ENCODE results near the gene GRID1. TPM values are rescaled to one million over a fixed set of nuclear protein-coding genes. Genes with fewer than 3 reads are reported as not detected.

Gene GRID1
- polyA plus RNA-seq, 1 of the 3 experiments (the other 2 are of a cell fraction): 0.13 TPM

DNA sequence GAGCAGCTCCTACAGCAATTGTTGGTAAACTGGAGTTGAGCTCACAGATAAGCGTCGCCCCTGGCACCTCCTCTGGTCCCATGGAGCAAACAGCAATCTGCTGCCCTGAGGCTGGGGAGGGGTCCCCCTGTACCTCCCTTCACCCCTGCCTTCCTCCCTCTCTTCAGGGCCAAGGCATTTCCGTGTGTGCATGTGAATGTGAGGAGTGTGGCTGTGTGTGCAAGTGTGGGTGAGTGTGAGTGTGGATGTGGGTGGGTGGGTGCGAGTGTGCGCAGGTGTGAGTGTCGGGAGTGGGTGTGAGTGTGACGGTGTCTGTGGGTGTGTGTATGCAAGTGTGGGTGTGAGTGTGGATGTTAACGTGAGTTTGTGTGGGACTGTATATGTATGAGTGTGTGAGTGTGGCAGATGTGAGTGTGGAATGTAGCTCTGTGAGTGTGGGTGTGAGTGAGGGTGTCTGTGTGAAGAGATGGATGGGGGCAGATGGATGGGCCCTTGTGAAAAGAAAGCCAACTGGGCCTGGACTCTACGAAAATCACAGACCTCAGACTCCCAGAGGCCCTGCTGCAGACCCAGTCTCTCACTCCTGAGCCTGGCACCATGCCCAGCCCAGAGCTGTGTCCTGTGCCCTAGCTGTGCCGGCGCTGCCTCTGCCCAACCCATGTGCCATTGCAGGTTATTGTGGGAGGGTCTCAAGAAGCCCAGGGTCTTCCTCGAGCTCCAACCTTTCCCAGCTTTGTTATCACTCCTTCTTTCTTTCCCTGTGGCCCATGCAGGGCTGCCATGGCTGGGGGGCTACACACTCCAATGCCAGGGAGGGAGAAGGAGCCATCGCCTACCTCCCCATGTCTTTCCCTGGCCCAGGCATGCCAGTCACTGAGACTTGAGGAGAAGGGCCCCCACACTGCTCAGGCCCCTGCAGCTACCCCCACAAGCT is 73.9 kb downstream of the GRID1 start:
- Histone ChIP-seq H3K9me2 (no peaks in the 10 kb centered on the region), H3K4me3 (ENCODE audit: low read depth in 2 of 2, low read length in 1 of 2) (no peak overlapping the region), H3K27ac (ENCODE audit: low read depth in 2 of 2, low read length in 1 of 2) (no peak overlapping the region), H3F3A (replicated peaks; ENCODE audit: insufficient read depth) (no peaks in the 10 kb centered on the region), H3K36me3 (replicated peaks in 1 of 2; ENCODE audit: control insufficient read depth in 1 of 2, insufficient read depth in 2 of 2, low read length in 1 of 2) (no peaks in the 10 kb centered on the region), H3K9ac (no peak overlapping the region), H2AFZ (ENCODE audit: low read depth) (no peak overlapping the region), H3K79me2 (ENCODE audit: insufficient read depth) (no peaks in the 10 kb centered on the region), H3K27me3 (ENCODE audit: insufficient read depth) (no peaks in the 10 kb centered on the region), H4K20me1 (ENCODE audit: insufficient read depth) (no peaks in the 10 kb centered on the region), H3K4me1 (ENCODE audit: control insufficient read depth in 1 of 2, insufficient read depth in 2 of 2, low read depth in 1 of 2, low read length in 1 of 2) (peaks cover 0 to 15% of the 10 kb centered on the region in 2 experiments; a peak in 1 of 4 replicates), H3K9me3 (no peaks in the 10 kb centered on the region), H3K4me2 (no peak overlapping the region)
- ChIA-PET CTCF (interaction anchor here (1.0 to 2.9 kb wide), 6 partner anchors 31 to 63 kb away, joined by 3 to 8 read pairs (median 3); no protein-coding TSS in a partner anchor), POLR2A (no interaction called here)
- TF ChIP-seq RCOR1 (IDR thresholded peaks at IDR 0.05; ENCODE audit: low read length) (no peak), EZH2phosphoT487 (IDR thresholded peaks at IDR 0.05; ENCODE audit: borderline replicate concordance, low read depth) (no peak), RAD21 (IDR thresholded peaks at IDR 0.05; ENCODE audit: low read length) (no peak), ELF1 (IDR thresholded peaks at IDR 0.05) (no peak), GATA2 (CRISPR knock-in tag; IDR thresholded peaks at IDR 0.05) (no peak), SIN3A (IDR thresholded peaks at IDR 0.05; ENCODE audit: borderline replicate concordance, low read depth, low read length) (no peak), POLR2AphosphoS5 (IDR thresholded peaks at IDR 0.05; ENCODE audit: low read depth, low read length) (no peak), TCF12 (IDR thresholded peaks at IDR 0.05) (no peak)
- TF ChIP-seq, protein P1, sequence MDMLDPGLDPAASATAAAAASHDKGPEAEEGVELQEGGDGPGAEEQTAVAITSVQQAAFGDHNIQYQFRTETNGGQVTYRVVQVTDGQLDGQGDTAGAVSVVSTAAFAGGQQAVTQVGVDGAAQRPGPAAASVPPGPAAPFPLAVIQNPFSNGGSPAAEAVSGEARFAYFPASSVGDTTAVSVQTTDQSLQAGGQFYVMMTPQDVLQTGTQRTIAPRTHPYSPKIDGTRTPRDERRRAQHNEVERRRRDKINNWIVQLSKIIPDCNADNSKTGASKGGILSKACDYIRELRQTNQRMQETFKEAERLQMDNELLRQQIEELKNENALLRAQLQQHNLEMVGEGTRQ (IDR thresholded peaks at IDR 0.05; ENCODE audit: borderline replicate concordance, low read depth, low read length): no peak
- TF ChIP-seq, protein P2, sequence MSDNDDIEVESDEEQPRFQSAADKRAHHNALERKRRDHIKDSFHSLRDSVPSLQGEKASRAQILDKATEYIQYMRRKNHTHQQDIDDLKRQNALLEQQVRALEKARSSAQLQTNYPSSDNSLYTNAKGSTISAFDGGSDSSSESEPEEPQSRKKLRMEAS (IDR thresholded peaks at IDR 0.05; ENCODE audit: low read depth): no peak
- peak; percentile 74 for DNase-seq
- 33% methylated on average over 10 of the region's 13 CpGs for WGBS (ENCODE audit: low lambda C conversion rate)

DNA sequence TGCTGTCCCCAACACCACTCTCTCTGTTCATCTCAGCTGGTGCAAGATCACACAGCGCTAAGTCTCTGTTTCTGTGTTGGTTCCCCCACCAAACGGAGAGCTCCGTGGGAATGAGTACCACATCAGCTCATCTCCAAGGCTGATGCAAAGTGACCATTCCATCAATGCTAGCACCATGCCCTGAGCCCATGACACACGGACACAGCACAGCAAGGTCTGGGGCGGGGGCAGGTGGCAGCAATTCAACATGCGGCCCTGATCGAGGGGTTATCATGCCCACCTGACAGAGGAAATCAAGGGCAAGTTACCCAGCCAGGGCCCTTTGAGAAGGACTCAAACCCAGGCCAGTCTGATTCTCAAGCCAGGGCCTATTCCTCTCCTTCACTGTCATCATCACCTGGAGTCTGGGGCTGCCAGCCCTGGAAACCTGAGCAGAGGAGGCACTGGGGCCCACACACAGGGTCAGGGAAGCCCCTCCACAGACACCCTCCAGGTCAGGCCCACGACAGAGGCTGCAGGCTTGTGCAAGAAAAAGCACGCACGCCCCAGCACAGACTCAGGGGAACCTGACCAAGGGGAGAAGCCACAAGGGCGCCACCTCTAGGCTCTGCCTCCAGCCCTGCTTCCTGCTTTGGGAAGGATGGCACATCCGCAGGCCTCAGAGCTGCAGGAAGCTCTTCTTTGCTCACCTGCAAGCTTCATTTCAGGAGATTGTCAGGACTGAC is 74.8 kb downstream of the GRID1 start:
- Histone ChIP-seq H3K9me3 (no peaks in the 10 kb centered on the region), H3K79me2 (ENCODE audit: insufficient read depth) (no peaks in the 10 kb centered on the region), H3K4me1 (ENCODE audit: control insufficient read depth in 1 of 2, insufficient read depth in 2 of 2, low read depth in 1 of 2, low read length in 1 of 2) (peaks cover 0 to 21% of the 10 kb centered on the region in 2 experiments; a peak in 1 of 4 replicates), H3K27ac (ENCODE audit: low read depth in 2 of 2, low read length in 1 of 2) (no peak overlapping the region), H3K9ac (no peak overlapping the region), H3K4me2 (no peak overlapping the region), H3F3A (replicated peaks; ENCODE audit: insufficient read depth) (no peaks in the 10 kb centered on the region), H2AFZ (ENCODE audit: low read depth) (no peak overlapping the region), H3K4me3 (ENCODE audit: low read depth in 2 of 2, low read length in 1 of 2) (no peak overlapping the region), H4K20me1 (ENCODE audit: insufficient read depth) (no peaks in the 10 kb centered on the region), H3K36me3 (replicated peaks in 1 of 2; ENCODE audit: control insufficient read depth in 1 of 2, insufficient read depth in 2 of 2, low read length in 1 of 2) (no peaks in the 10 kb centered on the region), H3K27me3 (ENCODE audit: insufficient read depth) (no peaks in the 10 kb centered on the region), H3K9me2 (no peaks in the 10 kb centered on the region)
- WGBS (ENCODE audit: low lambda C conversion rate): 40% methylated on average over 10 of the region's 12 CpGs
- DNase-seq: peak; percentile 39
- TF ChIP-seq YY1 (IDR thresholded peaks at IDR 0.05; ENCODE audit: low read depth) (no peak), CHD2 (IDR thresholded peaks at IDR 0.05; ENCODE audit: low read length, partially characterized antibody) (no peak), RAD21 (IDR thresholded peaks at IDR 0.05; ENCODE audit: low read length) (0 out of 2 replicates have a peak, but pooled peaks have one; percentile 12), GATA2 (CRISPR knock-in tag; IDR thresholded peaks at IDR 0.05) (no peak)
- TF ChIP-seq, protein P3, sequence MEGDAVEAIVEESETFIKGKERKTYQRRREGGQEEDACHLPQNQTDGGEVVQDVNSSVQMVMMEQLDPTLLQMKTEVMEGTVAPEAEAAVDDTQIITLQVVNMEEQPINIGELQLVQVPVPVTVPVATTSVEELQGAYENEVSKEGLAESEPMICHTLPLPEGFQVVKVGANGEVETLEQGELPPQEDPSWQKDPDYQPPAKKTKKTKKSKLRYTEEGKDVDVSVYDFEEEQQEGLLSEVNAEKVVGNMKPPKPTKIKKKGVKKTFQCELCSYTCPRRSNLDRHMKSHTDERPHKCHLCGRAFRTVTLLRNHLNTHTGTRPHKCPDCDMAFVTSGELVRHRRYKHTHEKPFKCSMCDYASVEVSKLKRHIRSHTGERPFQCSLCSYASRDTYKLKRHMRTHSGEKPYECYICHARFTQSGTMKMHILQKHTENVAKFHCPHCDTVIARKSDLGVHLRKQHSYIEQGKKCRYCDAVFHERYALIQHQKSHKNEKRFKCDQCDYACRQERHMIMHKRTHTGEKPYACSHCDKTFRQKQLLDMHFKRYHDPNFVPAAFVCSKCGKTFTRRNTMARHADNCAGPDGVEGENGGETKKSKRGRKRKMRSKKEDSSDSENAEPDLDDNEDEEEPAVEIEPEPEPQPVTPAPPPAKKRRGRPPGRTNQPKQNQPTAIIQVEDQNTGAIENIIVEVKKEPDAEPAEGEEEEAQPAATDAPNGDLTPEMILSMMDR (IDR thresholded peaks at IDR 0.05): no peak
- CTCF ChIA-PET: interaction anchor here (1.0 to 2.9 kb wide), 3 partner anchors 30 to 53 kb away, joined by 3 to 8 read pairs (median 3); no protein-coding TSS in a partner anchor
- POLR2A ChIA-PET: no interaction called here
